ENCODE results near the gene HHLA2. TPM values are rescaled to one million over a fixed set of nuclear protein-coding genes. Genes with fewer than 3 reads are reported as not detected.

HHLA2 gene
- polyA plus RNA-seq, 1 donor (not counting 4 experiments of a cell fraction or from before 2014, with no cell fraction given): not detected

GRCh38 chr3:108281670-108282069, 14.7 kb upstream of the HHLA2 start:
- no peak overlapping the region for H3K4me2 ChIP-seq (ENCODE audit: control insufficient read depth, extremely low read depth, insufficient read depth, low read depth, low read length)
- no peak overlapping the region for H3K4me3 ChIP-seq (ENCODE audit: control insufficient read depth in 2 of 3, extremely low read depth in 1 of 3, insufficient read depth in 2 of 3, low read depth in 1 of 3, low read length in 3 of 3)
- no peaks in the 10 kb centered on the region for H3K4me1 ChIP-seq (ENCODE audit: control insufficient read depth, extremely low read depth, insufficient read depth, low read length)
- dilution Hi-C loops (cut with MboI; ENCODE audit: extremely low pct_ligation_motif_present, low sequenced_read_pairs): no loop called here
- no peak for FAIRE-seq
- no peaks in the 10 kb centered on the region for H3K36me3 ChIP-seq (ENCODE audit: control insufficient read depth in 2 of 2, extremely low read depth in 1 of 2, insufficient read depth in 2 of 2, low read length in 2 of 2)
- H3K9me3 ChIP-seq (ENCODE audit: control insufficient read depth, low read depth, low read length): peaks cover 2% of the 10 kb centered on the region
- TF ChIP-seq EZH2 (IDR thresholded peaks at IDR 0.05; ENCODE audit: low read length) (no peak), CTCF (optimal IDR thresholded peaks at IDR 0.05 in 1 of 3, IDR thresholded peaks at IDR 0.05 in 1 of 3, conservative IDR thresholded peaks at IDR 0.05 in 1 of 3; ENCODE audit: extremely low read depth in 1 of 3, insufficient read depth in 2 of 3, low read length in 3 of 3) (no peak)
- H3K27ac ChIP-seq (ENCODE audit: control insufficient read depth, insufficient read depth, low read length): no peak overlapping the region
- H2AFZ ChIP-seq (ENCODE audit: control insufficient read depth, low read length): no peak overlapping the region
- no peaks in the 10 kb centered on the region for H3K79me2 ChIP-seq (ENCODE audit: control insufficient read depth, insufficient read depth, low read length)
- no peak for DNase-seq (ENCODE audit: low read depth, low spot score)
- no peaks in the 10 kb centered on the region for H3K9me1 ChIP-seq (ENCODE audit: control insufficient read depth, extremely low read depth, insufficient read depth, low read length)
- H4K20me1 ChIP-seq (ENCODE audit: control insufficient read depth, extremely low read depth, insufficient read depth, low read length): no peaks in the 10 kb centered on the region
- no peaks in the 10 kb centered on the region for H3K27me3 ChIP-seq (ENCODE audit: control insufficient read depth, extremely low read depth, insufficient read depth, low read length)
- no peak overlapping the region for H3K9ac ChIP-seq (ENCODE audit: control insufficient read depth, extremely low read depth, insufficient read depth, low read length)

GRCh38 chr3:108283006-108283405, 13.3 kb upstream of the HHLA2 start:
- dilution Hi-C loops (cut with MboI; ENCODE audit: extremely low pct_ligation_motif_present, low sequenced_read_pairs): no loop called here
- FAIRE-seq: no peak
- no peak for DNase-seq (ENCODE audit: low read depth, low spot score)

More at GRCh38 chr3:108283006-108283405, 13.3 kb upstream of the HHLA2 start:
- Histone ChIP-seq H3K36me3 (ENCODE audit: control insufficient read depth in 2 of 2, extremely low read depth in 1 of 2, insufficient read depth in 2 of 2, low read length in 2 of 2) (no peaks in the 10 kb centered on the region), H4K20me1 (ENCODE audit: control insufficient read depth, extremely low read depth, insufficient read depth, low read length) (no peaks in the 10 kb centered on the region), H3K79me2 (ENCODE audit: control insufficient read depth, insufficient read depth, low read length) (no peaks in the 10 kb centered on the region), H3K4me2 (ENCODE audit: control insufficient read depth, extremely low read depth, insufficient read depth, low read depth, low read length) (no peak overlapping the region), H3K4me3 (ENCODE audit: control insufficient read depth in 2 of 3, extremely low read depth in 1 of 3, insufficient read depth in 2 of 3, low read depth in 1 of 3, low read length in 3 of 3) (no peak overlapping the region), H3K27me3 (ENCODE audit: control insufficient read depth, extremely low read depth, insufficient read depth, low read length) (no peaks in the 10 kb centered on the region), H3K27ac (ENCODE audit: control insufficient read depth, insufficient read depth, low read length) (no peak overlapping the region), H3K9me3 (ENCODE audit: control insufficient read depth, low read depth, low read length) (peaks cover 1% of the 10 kb centered on the region), H3K9ac (ENCODE audit: control insufficient read depth, extremely low read depth, insufficient read depth, low read length) (no peak overlapping the region), H2AFZ (ENCODE audit: control insufficient read depth, low read length) (no peak overlapping the region), H3K9me1 (ENCODE audit: control insufficient read depth, extremely low read depth, insufficient read depth, low read length) (no peaks in the 10 kb centered on the region), H3K4me1 (ENCODE audit: control insufficient read depth, extremely low read depth, insufficient read depth, low read length) (no peaks in the 10 kb centered on the region)
- TF ChIP-seq CTCF (optimal IDR thresholded peaks at IDR 0.05 in 1 of 3, IDR thresholded peaks at IDR 0.05 in 1 of 3, conservative IDR thresholded peaks at IDR 0.05 in 1 of 3; ENCODE audit: extremely low read depth in 1 of 3, insufficient read depth in 2 of 3, low read length in 3 of 3) (no peak), EZH2 (IDR thresholded peaks at IDR 0.05; ENCODE audit: low read length) (no peak)

Measured in keratinocyte (primary cell).